Activated T-cell treated with anti-CD3 and anti-CD28 coated beads, Interleukin-2, amount 50 U/mL, for 4 hours (primary cell): ENCODE data around the gene C1QTNF8. TPM values are rescaled to one million over a fixed set of nuclear protein-coding genes. Genes with fewer than 3 reads are reported as not detected.

Experiments
- ATAC-seq, 2 donors: fragments of 200-7000 bp; cut with Tn5 transposase; one replicate each; pipeline ENCODE4 v1.10.0; 2021
- DNase-seq: peaks from one replicate; pipeline ENCODE4 v3.0.0-alpha.2; 2020
- H3K27me3 Mint-ChIP-seq: one replicate; pipeline ENCODE4 v1.8.0; 2021; ENCODE audit warnings: low read depth, mixed read lengths
- H3K36me3 Mint-ChIP-seq: one replicate; pipeline ENCODE4 v1.8.0; 2022; ENCODE audit warnings: mixed read lengths; ENCODE audit not compliant: insufficient read depth
- H3K4me1 Mint-ChIP-seq: one replicate; pipeline ENCODE4 v1.8.0; 2021; ENCODE audit warnings: low read depth, mixed read lengths
- H3K4me3 Mint-ChIP-seq: one replicate; pipeline ENCODE4 v1.8.0; 2021; ENCODE audit warnings: mild to moderate bottlenecking, moderate library complexity, mixed read lengths
- H3K9me3 Mint-ChIP-seq: one replicate; pipeline ENCODE4 v1.8.0; 2021; ENCODE audit warnings: mixed read lengths
- total RNA-seq, 3 donors: library from RNA; stranded (reverse); gene quantifications; one replicate each; pipeline ENCODE4 v1.2.1, GENCODE V29; 2021

C1QTNF8 gene
- total RNA-seq, 3 donors from 2014 or later: not detected

DNA sequence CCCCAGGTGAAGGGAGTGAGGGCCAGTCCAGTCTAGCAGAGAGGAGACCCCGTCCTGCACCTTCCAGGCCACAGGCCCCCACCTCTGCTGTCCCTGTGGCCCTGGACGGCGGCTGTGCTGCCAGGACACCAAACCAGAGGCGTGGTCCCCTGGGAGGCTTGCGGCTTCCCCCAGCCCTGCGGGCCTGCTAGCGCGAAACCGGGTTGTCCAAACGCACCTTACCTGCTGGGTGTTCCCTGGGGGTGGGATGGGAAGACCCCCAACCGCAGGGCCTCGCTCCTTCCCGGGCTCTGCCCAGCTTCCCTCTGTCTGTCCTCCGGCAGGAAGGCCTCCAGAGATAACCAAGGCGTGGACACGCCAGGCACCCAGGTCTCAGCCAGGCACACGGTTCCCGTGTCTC lies 37.2 kb upstream of the C1QTNF8 start:
- ATAC-seq (no peak), DNase-seq (no peak)
- no peaks in the 10 kb centered on the region for H3K27me3 Mint-ChIP-seq
- H3K9me3 Mint-ChIP-seq: no peaks in the 10 kb centered on the region
- no peak overlapping the region for H3K4me3 Mint-ChIP-seq
- no peaks in the 10 kb centered on the region for H3K4me1 Mint-ChIP-seq
- H3K36me3 Mint-ChIP-seq: no peaks in the 10 kb centered on the region

DNA sequence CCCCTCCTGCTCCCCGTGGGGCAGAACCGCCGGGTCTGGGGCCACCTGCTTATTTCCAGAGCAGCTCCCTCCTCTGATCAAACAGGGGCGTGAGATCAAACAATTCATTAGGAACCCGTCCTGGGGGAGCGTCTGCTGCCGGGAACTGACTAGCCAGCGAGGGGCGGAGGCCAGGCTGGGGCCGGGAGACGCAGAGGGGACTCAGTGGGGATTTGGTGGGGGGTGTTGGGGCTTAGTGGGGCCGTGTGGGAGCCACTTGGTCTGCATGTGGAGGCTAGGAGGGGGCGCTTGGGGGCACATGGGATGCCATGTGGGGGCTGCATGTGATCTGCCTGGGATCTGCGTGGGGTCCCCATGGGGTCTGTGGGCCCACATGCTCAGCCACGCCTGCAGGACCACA lies 36.4 kb upstream of the C1QTNF8 start:
- no peaks in the 10 kb centered on the region for H3K36me3 Mint-ChIP-seq
- H3K4me3 Mint-ChIP-seq: no peak overlapping the region
- ATAC-seq (no peak), DNase-seq (no peak)
- H3K9me3 Mint-ChIP-seq: no peaks in the 10 kb centered on the region
- H3K4me1 Mint-ChIP-seq: no peaks in the 10 kb centered on the region
- no peaks in the 10 kb centered on the region for H3K27me3 Mint-ChIP-seq

DNA sequence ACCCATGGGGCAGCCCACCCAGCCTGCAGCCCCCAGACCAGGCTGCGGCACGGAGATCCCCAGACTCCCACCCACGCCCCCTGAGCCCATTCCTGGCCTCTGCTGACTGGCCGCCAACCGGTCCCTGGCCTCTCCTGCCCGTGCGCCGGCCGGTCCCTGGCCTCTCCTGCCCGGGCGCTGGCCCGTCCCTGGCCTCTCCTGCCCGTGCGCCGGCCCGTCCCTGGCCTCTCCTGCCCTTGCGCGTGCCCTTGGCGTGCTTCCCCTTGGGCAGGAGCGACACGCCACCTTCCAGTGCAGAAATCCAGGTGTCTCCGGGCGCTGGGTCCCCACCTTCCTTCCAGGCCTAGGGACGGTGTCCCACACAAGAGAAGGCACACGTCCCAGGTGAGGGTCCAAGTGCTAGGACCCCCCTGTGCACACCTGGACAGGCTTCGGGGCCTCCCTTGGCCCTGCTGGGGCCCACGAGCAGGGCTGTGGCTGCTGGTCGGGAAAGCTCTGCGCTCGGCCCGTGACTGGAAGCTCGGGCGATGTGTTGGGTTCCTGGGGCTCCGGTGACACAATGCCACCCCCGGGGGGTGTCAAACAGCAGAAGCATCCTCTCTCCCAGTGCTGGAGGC lies 35.4 kb upstream of the C1QTNF8 start:
- Mint-ChIP-seq H3K27me3 (no peaks in the 10 kb centered on the region), H3K9me3 (no peaks in the 10 kb centered on the region), H3K4me1 (no peaks in the 10 kb centered on the region), H3K4me3 (no peak overlapping the region), H3K36me3 (no peaks in the 10 kb centered on the region)
- DNase-seq: no peak
- no peak for ATAC-seq

DNA sequence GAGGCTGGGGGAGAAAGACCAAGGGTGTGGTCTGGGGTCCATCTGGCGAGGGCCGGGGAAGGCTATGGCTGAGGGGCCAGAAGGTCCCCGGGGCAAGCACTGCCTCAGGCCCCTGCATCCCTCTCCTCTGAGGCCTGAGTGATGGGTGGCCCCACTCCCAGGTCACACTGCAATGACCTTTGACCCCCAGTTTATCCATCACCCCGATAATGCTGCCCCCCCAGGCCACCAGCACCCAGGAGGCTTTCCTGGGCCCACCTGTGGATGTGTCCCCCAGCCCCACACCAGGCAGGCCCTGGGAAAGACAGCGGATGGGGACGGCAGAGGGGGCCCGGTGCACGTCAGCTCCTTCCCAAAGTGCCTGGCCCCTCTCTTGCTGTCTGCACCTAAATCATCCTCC lies 34.3 kb upstream of the C1QTNF8 start:
- no peaks in the 10 kb centered on the region for H3K4me1 Mint-ChIP-seq
- no peak for DNase-seq
- ATAC-seq: no peak

GRCh38 chr16:1129106-1129960 lies 33.3 kb upstream of the C1QTNF8 start:
- DNase-seq (no peak), ATAC-seq (no peak)
- no peak overlapping the region for H3K4me3 Mint-ChIP-seq
- H3K9me3 Mint-ChIP-seq: no peaks in the 10 kb centered on the region
- no peaks in the 10 kb centered on the region for H3K4me1 Mint-ChIP-seq
- no peaks in the 10 kb centered on the region for H3K36me3 Mint-ChIP-seq
- H3K27me3 Mint-ChIP-seq: no peaks in the 10 kb centered on the region

More for the DNA sequence above, 34.3 kb upstream of the C1QTNF8 start:
- no peaks in the 10 kb centered on the region for H3K36me3 Mint-ChIP-seq
- H3K27me3 Mint-ChIP-seq: no peaks in the 10 kb centered on the region
- H3K4me3 Mint-ChIP-seq: no peak overlapping the region
- H3K9me3 Mint-ChIP-seq: no peaks in the 10 kb centered on the region

- Mint-ChIP-seq H3K9me3 (no peaks in the 10 kb centered on the region), H3K4me1 (no peaks in the 10 kb centered on the region), H3K36me3 (no peaks in the 10 kb centered on the region), H3K4me3 (no peak overlapping the region), H3K27me3 (no peaks in the 10 kb centered on the region)
- no peak for ATAC-seq
- DNase-seq: no peak
These were observed 32.1 kb upstream of the C1QTNF8 start for GRCh38 chr16:1127971-1128715.

GRCh38 chr16:1127101-1127500 lies 31.1 kb upstream of the C1QTNF8 start:
- H3K36me3 Mint-ChIP-seq: no peaks in the 10 kb centered on the region
- H3K4me1 Mint-ChIP-seq: no peaks in the 10 kb centered on the region
- DNase-seq (no peak), ATAC-seq (no peak)
- no peaks in the 10 kb centered on the region for H3K27me3 Mint-ChIP-seq
- H3K4me3 Mint-ChIP-seq: no peak overlapping the region
- H3K9me3 Mint-ChIP-seq: no peaks in the 10 kb centered on the region

GRCh38 chr16:1126586-1126985 lies 30.5 kb upstream of the C1QTNF8 start:
- DNase-seq (no peak), ATAC-seq (no peak)
- no peaks in the 10 kb centered on the region for H3K9me3 Mint-ChIP-seq
- H3K4me3 Mint-ChIP-seq: no peak overlapping the region
- H3K27me3 Mint-ChIP-seq: no peaks in the 10 kb centered on the region
- H3K36me3 Mint-ChIP-seq: no peaks in the 10 kb centered on the region
- H3K4me1 Mint-ChIP-seq: no peaks in the 10 kb centered on the region

- no peak for DNase-seq
- no peaks in the 10 kb centered on the region for H3K4me1 Mint-ChIP-seq
- ATAC-seq: no peak
- no peaks in the 10 kb centered on the region for H3K27me3 Mint-ChIP-seq
- H3K9me3 Mint-ChIP-seq: no peaks in the 10 kb centered on the region
- no peak overlapping the region for H3K4me3 Mint-ChIP-seq
- H3K36me3 Mint-ChIP-seq: no peaks in the 10 kb centered on the region
These were observed 30.0 kb upstream of the C1QTNF8 start for GRCh38 chr16:1126044-1126443.

DNA sequence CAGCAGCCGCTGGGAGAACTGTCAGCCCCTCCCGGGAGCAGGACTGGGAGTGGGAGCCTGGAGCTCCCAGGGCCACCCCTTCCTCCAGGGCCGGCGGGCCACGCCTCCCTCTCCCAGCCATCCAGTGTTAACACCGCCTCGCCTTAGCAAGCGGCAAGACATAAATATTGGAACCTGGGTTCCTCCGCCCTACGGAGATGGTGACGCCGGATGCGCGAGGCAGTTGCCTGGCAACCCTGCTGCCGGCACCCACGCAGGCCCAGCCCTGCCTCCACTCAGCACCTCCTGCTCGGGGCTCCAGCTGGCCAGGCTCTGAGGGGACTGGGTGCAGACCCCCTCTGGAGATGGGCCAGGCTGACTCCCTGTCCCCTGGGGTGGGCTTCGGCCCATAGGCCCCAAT lies 29.4 kb upstream of the C1QTNF8 start:
- DNase-seq: no peak
- no peaks in the 10 kb centered on the region for H3K36me3 Mint-ChIP-seq
- no peaks in the 10 kb centered on the region for H3K9me3 Mint-ChIP-seq
- no peaks in the 10 kb centered on the region for H3K4me1 Mint-ChIP-seq
- H3K4me3 Mint-ChIP-seq: no peak overlapping the region
- ATAC-seq: peak; percentile 47 to 63
- no peaks in the 10 kb centered on the region for H3K27me3 Mint-ChIP-seq

- no peaks in the 10 kb centered on the region for H3K36me3 Mint-ChIP-seq
- H3K4me1 Mint-ChIP-seq: no peaks in the 10 kb centered on the region
- H3K27me3 Mint-ChIP-seq: no peaks in the 10 kb centered on the region
- ATAC-seq: no peak
- no peaks in the 10 kb centered on the region for H3K9me3 Mint-ChIP-seq
- no peak overlapping the region for H3K4me3 Mint-ChIP-seq
- DNase-seq: no peak
These were observed 28.8 kb upstream of the C1QTNF8 start for GRCh38 chr16:1124795-1125194.

DNA sequence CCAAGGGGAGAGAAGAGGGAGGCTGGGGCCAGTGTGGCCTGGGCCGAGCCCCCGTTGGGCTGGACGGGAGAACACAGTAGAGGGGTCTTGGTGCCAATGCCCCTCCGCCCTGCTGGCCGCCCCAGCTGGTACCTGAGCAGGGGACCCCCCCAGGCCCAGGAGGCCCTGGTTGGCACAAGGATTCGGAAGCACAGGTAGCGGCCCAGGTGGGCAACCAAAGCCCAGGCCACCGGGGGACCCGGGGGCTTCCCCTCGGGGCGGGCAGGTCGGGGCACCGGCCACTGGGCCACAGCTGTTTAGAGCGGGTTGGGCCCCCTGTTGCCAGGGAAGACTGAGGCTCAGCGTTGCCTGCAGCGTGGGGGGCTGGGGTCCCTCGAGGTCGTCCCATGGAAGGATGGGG lies 28.2 kb upstream of the C1QTNF8 start:
- ATAC-seq (no peak), DNase-seq (no peak)
- H3K36me3 Mint-ChIP-seq: no peaks in the 10 kb centered on the region
- H3K27me3 Mint-ChIP-seq: no peaks in the 10 kb centered on the region
- no peaks in the 10 kb centered on the region for H3K4me1 Mint-ChIP-seq
- H3K9me3 Mint-ChIP-seq: no peaks in the 10 kb centered on the region
- no peak overlapping the region for H3K4me3 Mint-ChIP-seq

DNA sequence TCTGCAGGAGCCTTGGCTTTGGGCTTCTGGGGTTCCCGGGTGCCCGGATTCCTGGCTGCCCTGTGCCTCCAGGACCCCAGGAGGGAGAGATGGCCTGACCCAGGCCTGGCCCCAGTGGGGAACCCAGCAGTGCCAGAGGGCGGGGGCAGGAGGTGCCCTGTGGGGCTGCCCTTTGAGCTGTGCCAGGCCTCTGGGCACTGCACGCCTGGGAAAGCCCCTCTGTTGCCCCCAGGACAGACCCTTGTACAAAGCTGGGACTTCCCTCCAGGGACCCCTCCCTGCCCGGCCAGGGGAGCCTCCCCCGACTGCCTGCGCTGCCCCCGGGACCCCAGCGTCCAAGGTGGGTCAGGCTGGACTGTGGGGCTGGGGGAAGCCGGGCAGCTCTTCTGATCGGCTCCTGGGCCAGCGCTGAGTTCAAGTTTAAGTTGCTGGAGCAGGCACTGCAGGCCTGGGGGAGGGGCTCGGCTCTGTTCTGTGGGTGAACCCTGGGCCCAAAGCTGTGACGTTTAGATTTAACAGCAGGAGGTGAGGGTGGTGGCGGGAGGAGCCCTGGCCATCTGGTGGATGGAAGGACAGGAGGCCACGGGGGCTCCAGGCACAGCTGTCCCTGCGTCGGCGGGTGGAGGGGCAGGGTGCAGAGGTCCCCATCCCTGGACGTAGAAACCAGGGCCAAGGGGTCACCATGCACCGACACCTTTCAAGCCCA lies 27.6 kb upstream of the C1QTNF8 start:
- no peaks in the 10 kb centered on the region for H3K27me3 Mint-ChIP-seq
- H3K4me3 Mint-ChIP-seq: no peak overlapping the region
- H3K9me3 Mint-ChIP-seq: no peaks in the 10 kb centered on the region
- H3K36me3 Mint-ChIP-seq: no peaks in the 10 kb centered on the region
- no peaks in the 10 kb centered on the region for H3K4me1 Mint-ChIP-seq
- no peak for DNase-seq
- ATAC-seq: no peak

DNA sequence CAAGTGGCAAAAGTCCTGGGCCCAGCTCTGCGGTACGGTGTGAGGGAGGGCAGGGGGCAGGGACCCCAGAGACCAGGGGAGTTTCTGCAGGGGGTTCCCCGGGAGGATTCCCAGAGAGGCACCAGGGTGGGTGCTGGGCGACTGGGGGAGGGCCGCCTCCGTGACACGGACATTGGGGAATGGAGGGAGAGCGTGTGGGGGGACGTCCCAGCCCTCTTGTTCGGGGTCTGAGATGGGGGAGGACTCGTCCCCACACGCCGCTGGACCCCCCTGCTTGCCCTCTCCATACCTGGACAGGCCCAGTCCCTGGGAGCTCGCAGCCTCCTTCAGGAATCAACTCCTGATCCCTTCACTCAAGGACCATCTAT lies 26.3 kb upstream of the C1QTNF8 start:
- no peak for DNase-seq
- no peak for ATAC-seq
- Mint-ChIP-seq H3K36me3 (no peaks in the 10 kb centered on the region), H3K27me3 (no peaks in the 10 kb centered on the region), H3K4me1 (no peaks in the 10 kb centered on the region), H3K9me3 (no peaks in the 10 kb centered on the region), H3K4me3 (no peak overlapping the region)
